Fibroblast of mammary gland (primary cell): ENCODE results near the gene SLC22A23.

Experiments
- DNase-seq: peaks from one replicate; pipeline ENCODE4 v3.0.0-alpha.2; 2010; ENCODE audit warnings: low read depth
- H3K4me3 ChIP-seq: 2 replicates; pipeline ENCODE4 v1.5.1; 2011; ENCODE audit warnings: low read depth, mild to moderate bottlenecking, low read length, moderate library complexity; ENCODE audit not compliant: control insufficient read depth
- TF ChIP-seq, protein P1 (sequence below): conservative IDR thresholded peaks from 2 replicates; pipeline ENCODE4 v1.5.1; 2011; ENCODE audit warnings: low read depth, low read length, inconsistent platforms; ENCODE audit not compliant: control insufficient read depth, insufficient read depth

SLC22A23 gene

DNA sequence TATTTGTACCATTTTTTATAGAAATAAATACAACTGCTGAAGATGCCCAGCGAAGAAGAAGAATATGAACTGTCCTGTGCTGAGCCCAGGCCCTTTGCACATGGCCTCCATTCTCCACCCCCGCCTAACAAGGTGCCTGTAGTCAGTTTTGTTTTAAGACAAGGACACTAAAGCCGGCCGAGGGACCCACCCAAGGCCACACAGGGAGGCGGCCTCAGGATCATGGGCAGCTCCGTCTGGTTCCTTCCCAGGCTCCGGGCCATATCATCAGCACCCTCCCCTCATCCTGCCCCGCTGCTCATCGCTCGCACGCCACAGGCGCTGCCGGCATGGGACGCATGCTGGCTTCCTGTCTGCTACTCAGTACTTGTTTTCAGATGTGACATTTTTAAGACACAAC, 176.8 kb downstream of the SLC22A23 start:
- H3K4me3 ChIP-seq: no peak overlapping the region
- DNase-seq: no peak
- TF ChIP-seq, protein P1, sequence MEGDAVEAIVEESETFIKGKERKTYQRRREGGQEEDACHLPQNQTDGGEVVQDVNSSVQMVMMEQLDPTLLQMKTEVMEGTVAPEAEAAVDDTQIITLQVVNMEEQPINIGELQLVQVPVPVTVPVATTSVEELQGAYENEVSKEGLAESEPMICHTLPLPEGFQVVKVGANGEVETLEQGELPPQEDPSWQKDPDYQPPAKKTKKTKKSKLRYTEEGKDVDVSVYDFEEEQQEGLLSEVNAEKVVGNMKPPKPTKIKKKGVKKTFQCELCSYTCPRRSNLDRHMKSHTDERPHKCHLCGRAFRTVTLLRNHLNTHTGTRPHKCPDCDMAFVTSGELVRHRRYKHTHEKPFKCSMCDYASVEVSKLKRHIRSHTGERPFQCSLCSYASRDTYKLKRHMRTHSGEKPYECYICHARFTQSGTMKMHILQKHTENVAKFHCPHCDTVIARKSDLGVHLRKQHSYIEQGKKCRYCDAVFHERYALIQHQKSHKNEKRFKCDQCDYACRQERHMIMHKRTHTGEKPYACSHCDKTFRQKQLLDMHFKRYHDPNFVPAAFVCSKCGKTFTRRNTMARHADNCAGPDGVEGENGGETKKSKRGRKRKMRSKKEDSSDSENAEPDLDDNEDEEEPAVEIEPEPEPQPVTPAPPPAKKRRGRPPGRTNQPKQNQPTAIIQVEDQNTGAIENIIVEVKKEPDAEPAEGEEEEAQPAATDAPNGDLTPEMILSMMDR: no peak

DNA sequence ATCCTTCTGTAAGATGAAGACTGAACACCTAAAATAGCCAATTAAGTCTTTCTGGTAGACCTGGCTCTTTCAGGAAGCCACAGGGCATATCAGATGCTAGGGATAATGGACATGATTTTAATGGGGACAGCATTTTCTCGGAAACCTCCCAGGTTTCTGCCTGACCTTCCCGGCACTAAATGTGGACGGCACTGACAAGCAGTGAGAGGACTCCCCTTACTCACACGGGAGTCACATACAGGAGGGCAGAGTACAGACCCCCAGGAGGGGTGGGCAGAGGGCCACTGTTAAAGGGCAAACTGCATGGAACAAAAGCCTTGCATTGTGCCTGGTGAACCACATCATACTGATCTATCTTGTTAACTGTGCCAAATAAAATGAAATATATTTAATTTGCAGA, 178.2 kb downstream of the SLC22A23 start:
- no peak overlapping the region for H3K4me3 ChIP-seq
- no peak for DNase-seq
- TF ChIP-seq, protein P1: no peak

DNA sequence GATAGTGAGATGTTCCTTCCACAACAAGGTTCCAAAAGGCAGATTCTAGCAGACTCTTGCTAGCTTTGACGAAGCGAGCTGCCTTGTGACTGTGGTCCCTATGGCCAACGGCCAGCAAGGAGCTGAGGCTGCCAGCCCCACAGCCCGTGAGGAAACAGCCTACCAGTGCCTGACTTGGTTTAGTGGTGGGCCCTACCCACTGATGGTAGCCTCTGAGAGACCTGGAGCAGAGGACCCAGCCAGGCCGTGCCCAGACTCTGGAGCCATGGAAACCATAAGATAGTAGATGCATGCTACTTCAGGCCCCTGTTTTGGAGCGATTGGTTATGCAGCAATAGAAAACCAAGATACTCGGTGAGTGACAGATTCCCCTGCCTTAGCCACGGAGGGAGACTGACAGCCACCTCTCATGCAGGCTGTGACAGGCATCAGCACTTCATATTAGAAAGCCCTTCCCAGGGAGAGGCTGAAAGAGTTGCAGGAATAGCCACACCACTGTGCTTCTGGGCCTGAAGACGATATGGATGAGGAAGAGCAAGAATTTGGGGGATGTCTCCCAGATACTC, 178.9 kb downstream of the SLC22A23 start:
- DNase-seq: no peak
- H3K4me3 ChIP-seq: no peak overlapping the region
- TF ChIP-seq, protein P1: no peak

DNA sequence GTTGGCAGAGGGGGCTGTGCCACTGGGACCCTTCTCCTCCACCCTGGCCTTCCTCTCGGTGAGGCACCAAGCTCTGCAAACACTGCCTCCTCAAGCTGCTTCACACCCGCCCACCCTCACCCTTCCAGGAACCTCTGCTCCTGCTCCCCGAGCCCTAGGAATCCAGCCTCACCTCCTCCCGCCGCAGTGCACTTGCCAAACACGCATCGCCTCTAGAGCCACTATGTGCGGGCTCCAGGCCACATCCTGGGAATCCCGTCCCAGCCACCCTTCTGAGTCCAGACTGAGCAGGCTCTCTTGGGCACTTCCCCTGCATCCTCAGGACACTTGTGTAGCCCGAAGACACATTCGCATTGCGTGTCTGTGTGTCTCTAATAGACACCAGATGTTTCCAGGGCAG, 179.6 kb downstream of the SLC22A23 start:
- TF ChIP-seq, protein P1: no peak
- DNase-seq: no peak
- no peak overlapping the region for H3K4me3 ChIP-seq

DNA sequence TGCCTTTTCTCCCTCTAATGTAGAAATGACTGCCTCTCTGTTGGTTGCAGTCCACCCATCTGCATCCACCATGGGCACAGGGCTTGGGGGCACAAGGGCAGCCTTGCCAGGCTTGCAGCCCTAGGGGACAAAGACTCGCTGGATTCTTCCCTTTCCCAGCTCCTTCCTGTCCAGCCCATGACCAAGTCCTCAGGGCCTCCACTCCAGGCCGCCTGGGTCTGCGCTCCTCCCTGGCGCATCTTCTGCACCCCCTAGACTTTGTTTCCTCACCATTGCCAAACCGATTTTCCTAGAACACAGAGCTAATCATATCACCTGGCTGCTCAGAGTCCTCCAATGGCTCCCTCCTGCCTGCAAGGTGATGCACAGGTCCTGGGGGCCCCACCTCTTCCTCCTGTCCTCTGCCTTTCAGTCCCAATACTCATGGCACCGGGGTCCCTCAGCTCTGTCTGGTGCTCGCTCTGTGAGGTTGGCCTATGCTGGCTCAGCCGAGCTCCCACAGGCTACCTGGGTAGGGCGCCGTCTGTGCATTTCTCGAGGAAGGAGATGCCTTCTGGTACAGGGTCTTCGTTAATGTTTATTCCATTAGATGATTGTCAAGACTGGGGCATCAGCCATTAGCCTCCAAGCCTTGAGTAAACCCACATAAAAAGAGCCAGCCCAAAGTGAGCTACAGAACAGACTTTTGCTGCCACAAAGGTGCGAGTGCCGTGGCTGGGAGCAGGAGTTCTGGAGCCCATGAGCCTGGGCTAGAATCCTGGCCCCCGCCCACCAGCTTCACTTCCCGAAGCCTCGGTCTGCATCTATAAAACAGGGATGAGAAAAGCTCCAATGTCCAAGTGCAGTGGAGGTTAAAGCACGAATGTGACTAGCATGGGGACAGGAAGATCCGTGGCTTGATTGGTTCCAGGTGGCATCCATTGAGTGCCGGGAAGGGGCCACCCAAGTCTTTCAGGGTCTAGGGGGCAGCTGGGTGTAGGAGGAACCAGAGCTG, 180.4 kb downstream of the SLC22A23 start:
- H3K4me3 ChIP-seq: no peak overlapping the region
- TF ChIP-seq, protein P1: no peak
- no peak for DNase-seq

DNA sequence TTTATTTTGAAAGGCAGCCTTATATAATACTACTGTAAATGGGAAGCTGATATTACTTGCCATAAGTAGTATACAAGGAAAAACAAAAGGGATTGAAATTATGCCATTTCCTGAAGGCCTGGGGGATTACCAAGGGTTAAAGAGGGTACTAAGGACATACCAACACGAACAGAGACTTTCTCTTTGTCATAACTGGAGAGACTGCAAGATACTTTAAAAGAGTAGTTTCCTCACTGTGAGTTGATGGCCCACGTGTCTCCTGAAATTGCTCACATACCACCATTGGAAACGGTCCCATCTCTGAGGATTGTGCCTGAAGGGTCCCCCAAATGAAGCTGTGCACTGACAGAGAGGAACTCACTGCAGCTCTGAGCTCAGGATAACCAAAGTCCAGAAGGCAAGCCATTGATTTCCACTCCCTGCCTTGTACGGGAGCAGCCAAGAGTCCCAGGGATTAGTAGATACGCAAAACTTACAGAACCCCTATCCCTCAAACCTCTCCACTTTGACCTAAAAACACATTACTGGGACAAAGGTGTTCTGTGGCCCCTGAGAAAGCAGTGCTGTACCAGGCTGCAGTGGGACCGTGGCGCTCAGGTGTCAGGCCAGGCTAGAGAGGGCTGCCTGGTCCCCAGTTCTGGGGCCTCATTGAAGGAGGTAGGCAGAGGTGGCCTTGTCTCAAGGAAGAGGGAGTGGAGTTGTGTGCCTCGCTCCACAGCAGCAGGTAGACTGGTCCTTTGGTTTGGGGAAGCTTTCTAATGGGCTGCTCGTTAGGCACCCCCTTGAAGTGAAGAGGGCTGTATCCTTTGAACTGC, 182.9 kb downstream of the SLC22A23 start:
- TF ChIP-seq, protein P1: no peak
- no peak overlapping the region for H3K4me3 ChIP-seq
- no peak for DNase-seq
